Transverse colon (tissue), 4 donors: ENCODE data around the gene P4HTM.

Experiments used
- CTCF ChIP-seq, 5 experiments: fragments of 200-600 bp in 3 of 5; fragments of 450-650 bp in 2 of 5; sonication (generic) in 3 of 5; IDR thresholded peaks; 1 replicate in 2 of 5; 2 replicates in 3 of 5; pipeline ENCODE4 v1.5.1; 2016 to 2017; ENCODE audit warnings: antibody characterized with exemption in 5 of 5, inconsistent platforms in 3 of 5, mild to moderate bottlenecking in 2 of 5, moderate library complexity in 1 of 5
- EP300 ChIP-seq: sonication (generic); formaldehyde crosslinking; IDR thresholded peaks from one replicate; pipeline ENCODE4 v1.6.1; 2017; ENCODE audit warnings: antibody characterized with exemption, low read depth
- POLR2A ChIP-seq: fragments of 450-650 bp; IDR thresholded peaks from one replicate; pipeline ENCODE4 v1.6.1; 2016; ENCODE audit warnings: antibody characterized with exemption, mild to moderate bottlenecking, moderate library complexity
- POLR2AphosphoS5 ChIP-seq, 3 donors: sonication (generic); formaldehyde crosslinking; IDR thresholded peaks; one replicate each; pipeline ENCODE4 v1.6.1; 2016; ENCODE audit warnings: antibody characterized with exemption in 3 of 3

- TF ChIP-seq CTCF (IDR thresholded peaks at IDR 0.05) (no peak), POLR2A (no peak), EP300 (no peak), POLR2AphosphoS5 (IDR thresholded peaks at IDR 0.05) (no peak)
Measured at GRCh38 chr3:49004352-49005302, 14.6 kb downstream of the P4HTM start.
